ENCODE data around the gene LRMDA.

Gene LRMDA

DNA sequence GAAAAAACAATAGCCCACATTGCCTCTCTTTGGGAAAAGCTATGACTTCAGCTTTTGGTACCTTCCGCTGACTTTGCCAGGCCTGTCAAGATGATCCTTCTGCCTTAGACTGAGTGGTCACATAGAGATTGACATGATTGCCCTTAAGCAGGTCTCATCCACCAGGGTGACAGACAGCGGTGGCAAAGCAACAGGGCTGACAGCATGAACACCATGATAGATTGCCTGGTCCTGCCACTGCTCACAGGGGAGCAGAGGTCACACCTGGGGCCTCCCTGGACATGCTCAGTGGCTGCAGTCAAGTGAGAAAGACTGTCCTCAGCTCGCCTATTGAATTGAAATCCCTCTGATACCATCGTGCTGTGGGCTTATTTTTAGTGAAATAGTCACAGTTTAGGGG lies 1125.9 kb downstream of the LRMDA start:
- Histone ChIP-seq H3K79me2 (ENCODE audit: insufficient read depth, low read length) (no peaks in the 10 kb centered on the region), H3K9ac (ENCODE audit: low read length) (no peak overlapping the region), H4K20me1 (ENCODE audit: low read depth, low read length) (no peaks in the 10 kb centered on the region), H3K9me2 (replicated peaks; ENCODE audit: insufficient read depth, low read length) (no peaks in the 10 kb centered on the region), H3K4me2 (ENCODE audit: low read depth, low read length, poor library complexity, severe bottlenecking) (no peak overlapping the region), H2AFZ (ENCODE audit: low read depth, low read length, severe bottlenecking) (no peak overlapping the region), H3K36me3 (ENCODE audit: low read length) (no peaks in the 10 kb centered on the region), H3K9me3 (ENCODE audit: insufficient read depth, low read length) (no peaks in the 10 kb centered on the region), H3K27ac (ENCODE audit: low read depth, low read length) (no peak overlapping the region), H3K4me3 (ENCODE audit: insufficient read depth, low read length, poor library complexity, severe bottlenecking) (no peak overlapping the region), H3F3A (ENCODE audit: insufficient read depth) (no peaks in the 10 kb centered on the region), H3K27me3 (ENCODE audit: low read length) (0 out of 2 replicates have a peak, but pooled peaks cover 3% of the 10 kb centered on the region)
- TF ChIP-seq, protein P1, sequence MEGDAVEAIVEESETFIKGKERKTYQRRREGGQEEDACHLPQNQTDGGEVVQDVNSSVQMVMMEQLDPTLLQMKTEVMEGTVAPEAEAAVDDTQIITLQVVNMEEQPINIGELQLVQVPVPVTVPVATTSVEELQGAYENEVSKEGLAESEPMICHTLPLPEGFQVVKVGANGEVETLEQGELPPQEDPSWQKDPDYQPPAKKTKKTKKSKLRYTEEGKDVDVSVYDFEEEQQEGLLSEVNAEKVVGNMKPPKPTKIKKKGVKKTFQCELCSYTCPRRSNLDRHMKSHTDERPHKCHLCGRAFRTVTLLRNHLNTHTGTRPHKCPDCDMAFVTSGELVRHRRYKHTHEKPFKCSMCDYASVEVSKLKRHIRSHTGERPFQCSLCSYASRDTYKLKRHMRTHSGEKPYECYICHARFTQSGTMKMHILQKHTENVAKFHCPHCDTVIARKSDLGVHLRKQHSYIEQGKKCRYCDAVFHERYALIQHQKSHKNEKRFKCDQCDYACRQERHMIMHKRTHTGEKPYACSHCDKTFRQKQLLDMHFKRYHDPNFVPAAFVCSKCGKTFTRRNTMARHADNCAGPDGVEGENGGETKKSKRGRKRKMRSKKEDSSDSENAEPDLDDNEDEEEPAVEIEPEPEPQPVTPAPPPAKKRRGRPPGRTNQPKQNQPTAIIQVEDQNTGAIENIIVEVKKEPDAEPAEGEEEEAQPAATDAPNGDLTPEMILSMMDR (IDR thresholded peaks at IDR 0.05; ENCODE audit: insufficient read depth, low read length, poor library complexity, severe bottlenecking) = no peak
- no peak for TF ChIP-seq EZH2phosphoT487 (conservative IDR thresholded peaks at IDR 0.05; ENCODE audit: low read length)

DNA sequence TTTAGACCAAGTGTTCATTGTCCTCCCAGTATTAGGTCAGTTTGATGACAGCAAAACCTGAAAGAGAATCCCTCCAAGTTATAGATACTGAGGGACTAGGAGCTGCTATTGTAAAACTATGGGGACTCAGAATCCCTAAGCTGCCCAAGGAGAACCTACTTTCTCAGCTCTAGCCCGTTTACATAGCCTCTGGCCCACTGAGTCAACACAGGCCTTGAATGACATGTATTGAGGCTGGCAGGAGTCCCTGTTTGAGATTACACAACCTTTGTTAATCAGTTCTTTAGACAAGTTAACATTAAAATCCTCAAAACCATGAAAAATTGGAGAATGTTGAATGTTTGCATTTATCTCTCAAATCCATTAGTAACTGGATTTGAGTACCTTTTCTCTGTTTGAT lies 1127.2 kb downstream of the LRMDA start:
- no peaks in the 10 kb centered on the region for H3K36me3 ChIP-seq (ENCODE audit: low read length)
- H3K79me2 ChIP-seq (ENCODE audit: insufficient read depth, low read length) = no peaks in the 10 kb centered on the region
- no peak overlapping the region for H3K4me3 ChIP-seq (ENCODE audit: insufficient read depth, low read length, poor library complexity, severe bottlenecking)
- H3K9me2 ChIP-seq (replicated peaks; ENCODE audit: insufficient read depth, low read length) = no peaks in the 10 kb centered on the region
- H3K4me2 ChIP-seq (ENCODE audit: low read depth, low read length, poor library complexity, severe bottlenecking) = no peak overlapping the region
- no peak overlapping the region for H2AFZ ChIP-seq (ENCODE audit: low read depth, low read length, severe bottlenecking)
- no peak overlapping the region for H3K9ac ChIP-seq (ENCODE audit: low read length)
- no peaks in the 10 kb centered on the region for H3K9me3 ChIP-seq (ENCODE audit: insufficient read depth, low read length)
- no peak overlapping the region for H3K27ac ChIP-seq (ENCODE audit: low read depth, low read length)
- no peaks in the 10 kb centered on the region for H4K20me1 ChIP-seq (ENCODE audit: low read depth, low read length)
- H3F3A ChIP-seq (ENCODE audit: insufficient read depth) = no peaks in the 10 kb centered on the region
- 0 out of 2 replicates have a peak, but pooled peaks cover 3% of the 10 kb centered on the region for H3K27me3 ChIP-seq (ENCODE audit: low read length)
- no peak for TF ChIP-seq EZH2phosphoT487 (conservative IDR thresholded peaks at IDR 0.05; ENCODE audit: low read length)
- TF ChIP-seq, protein P1 (IDR thresholded peaks at IDR 0.05; ENCODE audit: insufficient read depth, low read length, poor library complexity, severe bottlenecking) = no peak

DNA sequence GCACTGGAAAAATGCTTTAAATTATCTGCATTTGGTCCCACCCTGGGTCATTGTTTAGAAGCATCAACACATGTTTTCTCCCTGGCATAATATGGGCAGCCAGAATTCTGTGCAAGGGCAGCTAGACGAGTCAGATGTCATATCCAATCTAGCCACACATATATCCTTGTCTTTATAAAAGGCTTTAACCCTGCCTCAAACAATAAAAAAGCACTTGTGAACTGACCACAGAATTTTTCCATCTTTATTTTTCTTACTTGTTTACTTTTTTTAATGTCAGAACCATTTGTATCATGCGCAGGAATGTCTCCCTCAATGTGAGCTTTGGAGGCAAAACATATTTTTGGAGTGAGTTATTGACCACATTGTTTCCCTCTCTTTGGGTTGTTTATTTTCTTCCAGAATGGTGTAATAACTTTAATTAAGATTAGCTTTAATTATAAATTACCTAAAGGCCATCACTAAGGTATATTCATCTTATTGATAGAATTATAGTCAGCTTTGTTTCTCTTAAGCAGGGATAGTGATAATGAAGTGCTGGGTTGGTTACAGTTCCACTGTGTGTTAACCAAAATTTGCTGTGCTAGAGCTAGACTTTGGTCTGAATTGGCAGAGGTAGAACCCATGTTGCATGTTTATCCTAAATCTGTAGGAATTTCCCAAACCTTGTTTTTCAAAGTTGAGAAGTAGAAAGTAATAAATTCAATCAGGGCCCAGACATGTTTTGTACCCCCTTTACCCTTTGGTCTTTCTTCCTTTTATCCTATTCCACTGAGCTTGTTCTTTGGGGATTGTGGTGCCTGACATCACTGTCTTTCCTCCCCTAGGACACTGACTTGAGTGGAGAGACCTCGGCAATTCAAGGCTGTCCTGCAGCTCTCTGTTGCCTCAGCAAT lies 1127.8 kb downstream of the LRMDA start:
- H3K27ac ChIP-seq (ENCODE audit: low read depth, low read length) = no peak overlapping the region
- H3K27me3 ChIP-seq (ENCODE audit: low read length) = 0 out of 2 replicates have a peak, but pooled peaks cover 3% of the 10 kb centered on the region
- H3K9ac ChIP-seq (ENCODE audit: low read length) = no peak overlapping the region
- no peaks in the 10 kb centered on the region for H4K20me1 ChIP-seq (ENCODE audit: low read depth, low read length)
- TF ChIP-seq, protein P1 (IDR thresholded peaks at IDR 0.05; ENCODE audit: insufficient read depth, low read length, poor library complexity, severe bottlenecking) = no peak
- no peak for TF ChIP-seq EZH2phosphoT487 (conservative IDR thresholded peaks at IDR 0.05; ENCODE audit: low read length)
- no peaks in the 10 kb centered on the region for H3K79me2 ChIP-seq (ENCODE audit: insufficient read depth, low read length)
- no peak overlapping the region for H3K4me2 ChIP-seq (ENCODE audit: low read depth, low read length, poor library complexity, severe bottlenecking)
- no peaks in the 10 kb centered on the region for H3F3A ChIP-seq (ENCODE audit: insufficient read depth)
- no peak overlapping the region for H2AFZ ChIP-seq (ENCODE audit: low read depth, low read length, severe bottlenecking)
- H3K36me3 ChIP-seq (ENCODE audit: low read length) = no peaks in the 10 kb centered on the region
- H3K4me3 ChIP-seq (ENCODE audit: insufficient read depth, low read length, poor library complexity, severe bottlenecking) = no peak overlapping the region
- H3K9me3 ChIP-seq (ENCODE audit: insufficient read depth, low read length) = no peaks in the 10 kb centered on the region
- no peaks in the 10 kb centered on the region for H3K9me2 ChIP-seq (replicated peaks; ENCODE audit: insufficient read depth, low read length)

Data from SU-DHL-6 (cell line).